HepG2 (cell line): Measurements from ENCODE around the gene LZTFL1. TPM values are rescaled to one million over a fixed set of nuclear protein-coding genes. Genes with fewer than 3 reads are reported as not detected.

ENCODE experiments used
- ATAC-seq: fragments of 200-7000 bp; cut with Tn5 transposase; 3 replicates; pipeline ENCODE4 v1.9.1; 2020; ENCODE audit warnings: mild to moderate bottlenecking, moderate library complexity
- BruUV-seq: library from RNA; stranded (reverse); fragments of 400-500 nt; replicated peaks from 2 replicates; lab custom pipeline; 2021; lab: Mats Ljungman, UMichigan
- CTCF ChIA-PET: fragments of 300-600 bp; formaldehyde crosslinking; extraction: SDS; loops from one replicate; lab custom pipeline; 2021; ENCODE audit warnings: low total read pairs, inconsistent platforms, low intra/inter-chr PET ratio; lab: Yijun Ruan, JAX
- POLR2A ChIA-PET: fragments of 350-600 bp; sonication (Branson Sonifier 250); formaldehyde crosslinking; loops from one replicate; lab custom pipeline; 2020; ENCODE audit warnings: antibody characterized with exemption, inconsistent platforms; lab: Yijun Ruan, JAX
- DNase-seq: peaks from one replicate; pipeline ENCODE4 v3.0.0-alpha.2; 2015; ENCODE audit warnings: low spot score
- FAIRE-seq: peaks from 3 replicates; lab custom pipeline; 2011; peaks lifted over from hg19 to GRCh38; lab: Jason Lieb, UNC
- H2AFZ ChIP-seq: one replicate; pipeline ENCODE4 v1.6.1; 2011; ENCODE audit warnings: low read length, inconsistent platforms
- H3K27ac ChIP-seq: fragments of 300-600 bp; 3 replicates; pipeline ENCODE4 v1.8.0; 2011; ENCODE audit warnings: mixed run types, mild to moderate bottlenecking, mixed read lengths, low read length, inconsistent platforms; ENCODE audit not compliant: insufficient read depth; ENCODE audit errors: extremely low read length
- H3K27me3 ChIP-seq, 2 experiments: fragments of 200-600 bp in 1 of 2; 2 replicates in 1 of 2; 3 replicates in 1 of 2; pipeline versions ENCODE4 v1.6.0 to v1.8.0; 2011; ENCODE audit warnings: low read length in 2 of 2, mild to moderate bottlenecking in 2 of 2, moderate library complexity in 2 of 2, inconsistent platforms in 1 of 2; ENCODE audit not compliant: insufficient read depth in 2 of 2, control insufficient read depth in 1 of 2
- H3K36me3 ChIP-seq, 2 experiments: fragments of 200-600 bp in 1 of 2; replicated peaks in 1 of 2; 2 replicates in 1 of 2; 3 replicates in 1 of 2; pipeline versions ENCODE4 v1.5.1 to v1.8.0; 2011; ENCODE audit warnings: low read length in 2 of 2, inconsistent platforms in 1 of 2; ENCODE audit not compliant: insufficient read depth in 2 of 2, control insufficient read depth in 1 of 2
- H3K4me1 ChIP-seq: 2 replicates; pipeline ENCODE4 v1.5.1; 2012; ENCODE audit warnings: low read length, inconsistent platforms; ENCODE audit not compliant: insufficient read depth
- H3K4me2 ChIP-seq: 2 replicates; pipeline ENCODE4 v1.6.0; 2011; ENCODE audit warnings: low read depth, low read length, inconsistent platforms
- H3K4me3 ChIP-seq, 3 experiments: fragments of 200-600 bp in 1 of 3; sonication (generic), shearing (Covaris generic) in 1 of 3; replicated peaks in 1 of 3; 2 replicates each; pipeline ENCODE4 v1.5.1; 2011 to 2016; ENCODE audit warnings: low read length in 3 of 3, inconsistent platforms in 2 of 3, low read depth in 2 of 3, mild to moderate bottlenecking in 2 of 3, control low read depth in 1 of 3, mixed read lengths in 1 of 3; ENCODE audit not compliant: insufficient read depth in 1 of 3
- H3K79me2 ChIP-seq: one replicate; pipeline ENCODE4 v1.6.1; 2011; ENCODE audit warnings: low read length, inconsistent platforms; ENCODE audit not compliant: insufficient read depth
- H3K9ac ChIP-seq: 2 replicates; pipeline ENCODE4 v1.6.0; 2011; ENCODE audit warnings: mild to moderate bottlenecking, low read depth, low read length, inconsistent platforms; ENCODE audit not compliant: insufficient read depth
- H3K9me3 ChIP-seq: 2 replicates; pipeline ENCODE4 v1.5.1; 2012; ENCODE audit warnings: mild to moderate bottlenecking, low read length
- H4K20me1 ChIP-seq: 2 replicates; pipeline ENCODE4 v1.6.0; 2011; ENCODE audit warnings: inconsistent platforms, mild to moderate bottlenecking, low read length, moderate library complexity; ENCODE audit not compliant: insufficient read depth
- AKAP8 ChIP-seq: sonication (generic); formaldehyde crosslinking; IDR thresholded peaks from 2 replicates; pipeline ENCODE4 v1.5.1; 2020; ENCODE audit warnings: mild to moderate bottlenecking, missing genetic modification reagents
- ESRRA ChIP-seq: sonication (generic); formaldehyde crosslinking; IDR thresholded peaks from 2 replicates; pipeline ENCODE4 v1.5.1; 2020; ENCODE audit warnings: mild to moderate bottlenecking, low read depth, missing genetic modification reagents
- GATA4 ChIP-seq: sonication (generic); IDR thresholded peaks from 2 replicates; pipeline ENCODE4 v1.6.1; 2016; ENCODE audit warnings: antibody characterized with exemption, low read depth, borderline replicate concordance
- IRF2 ChIP-seq: IDR thresholded peaks from 2 replicates; pipeline ENCODE4 v1.6.1; 2018; ENCODE audit warnings: missing genetic modification reagents, missing compliant biosample characterization
- KDM2A ChIP-seq: sonication (generic); formaldehyde crosslinking; IDR thresholded peaks from 2 replicates; pipeline ENCODE4 v1.4.0; 2020; ENCODE audit warnings: low read depth, missing genetic modification reagents, borderline replicate concordance
- MAF1 ChIP-seq: sonication (generic); formaldehyde crosslinking; IDR thresholded peaks from 2 replicates; pipeline ENCODE4 v1.5.0; 2020; ENCODE audit warnings: missing genetic modification reagents, borderline replicate concordance
- PRPF4 ChIP-seq: fragments of 200-400 bp; formaldehyde crosslinking; IDR thresholded peaks from 2 replicates; pipeline ENCODE4 v1.6.1; 2016; ENCODE audit warnings: low read length, low read depth; ENCODE audit not compliant: poor library complexity, severe bottlenecking
- SPEN ChIP-seq: sonication (generic); formaldehyde crosslinking; IDR thresholded peaks from 2 replicates; pipeline ENCODE4 v1.5.1; 2020; ENCODE audit warnings: low read depth, mild to moderate bottlenecking, missing genetic modification reagents
- SUZ12 ChIP-seq: fragments of 150-350 bp; IDR thresholded peaks from 2 replicates; pipeline ENCODE4 v1.6.1; 2014; ENCODE audit warnings: low read depth, low read length
- TOPORS ChIP-seq: sonication (generic); formaldehyde crosslinking; IDR thresholded peaks from 2 replicates; pipeline ENCODE4 v1.8.0; 2023; ENCODE audit warnings: mild to moderate bottlenecking, missing genetic modification reagents
- ZFP37 ChIP-seq: sonication (generic); formaldehyde crosslinking; IDR thresholded peaks from 2 replicates; pipeline ENCODE4 v1.4.0; 2020; ENCODE audit warnings: missing genetic modification reagents, borderline replicate concordance
- ZMYM2 ChIP-seq: sonication (generic); formaldehyde crosslinking; IDR thresholded peaks from 2 replicates; pipeline ENCODE4 v1.8.0; 2022; ENCODE audit warnings: mild to moderate bottlenecking, missing genetic modification reagents
- ZNF24 ChIP-seq: fragments of 450-650 bp; IDR thresholded peaks from 2 replicates; pipeline ENCODE4 v1.6.1; 2017; ENCODE audit warnings: antibody characterized with exemption, mild to moderate bottlenecking
- ZNF317 ChIP-seq: sonication (generic); formaldehyde crosslinking; IDR thresholded peaks from 2 replicates; pipeline ENCODE4 v1.5.0; 2020; ENCODE audit warnings: mild to moderate bottlenecking, missing genetic modification reagents
- ZZZ3 ChIP-seq: sonication (generic); formaldehyde crosslinking; IDR thresholded peaks from 2 replicates; pipeline ENCODE4 v1.4.0; 2020; ENCODE audit warnings: missing genetic modification reagents, mild to moderate bottlenecking, borderline replicate concordance
- WGBS: methylation state at CpG from one replicate; pipeline ENCODE4 v1.1.6; 2017; ENCODE audit warnings: low lambda C conversion rate; 5-methylcytosine and 5-hydroxymethylcytosine counted together
- in situ Hi-C: cut with HindIII; loops from 2 replicates; pipeline ENCODE4 v1.10.0; 2017; ENCODE audit warnings: low pct_unique_long_range_greater_than_20kb; ENCODE audit not compliant: extremely low pct_ligation_motif_present
- intact Hi-C: fragments of 100-400 bp; cut with micrococcal nuclease; formaldehyde crosslinking; loops from one replicate; pipeline ENCODE4 v1.10.0; 2022; ENCODE audit not compliant: unreplicated experiment
- polyA plus RNA-seq, 8 experiments: library from polyadenylated mRNA; depleted of rRNA in 3 of 8; stranded (reverse) in 7 of 8; unstranded in 1 of 8; fragments of >200 nt; fragmentation: Illumina TruSeq in 4 of 8; extraction: Trizol in 4 of 8; gene quantifications; 2 replicates each; pipeline versions ENCODE4 v1.2.1 to v1.2.3, GENCODE V29; 2011 to 2016; ENCODE audit warnings: low read depth in 4 of 8, missing spikeins in 1 of 8, mixed read lengths in 1 of 8; ENCODE audit not compliant: insufficient read depth in 1 of 8
- total RNA-seq, 5 experiments: library from RNA; depleted of rRNA; stranded (reverse); fragments of >200 nt; fragmentation: Illumina TruSeq; extraction: Trizol; gene quantifications; 2 replicates each; pipeline ENCODE4 v1.2.3, GENCODE V29; 2016; ENCODE audit warnings: low read depth in 1 of 5
- TF ChIP-seq, protein P1 (sequence below): sonication (generic); formaldehyde crosslinking; conservative IDR thresholded peaks from 2 replicates; pipeline ENCODE4 v1.4.0; 2020; ENCODE audit warnings: missing genetic modification reagents
- TF ChIP-seq, protein P2 (sequence below): sonication (generic); formaldehyde crosslinking; IDR thresholded peaks from 2 replicates; pipeline ENCODE4 v1.5.0; 2020; ENCODE audit warnings: mild to moderate bottlenecking, missing genetic modification reagents

The LZTFL1 gene
- total and polyA plus RNA-seq, 2 of the 13 experiments (the other 11 are each of a cell fraction or from before 2014, with no cell fraction given): 16.6 to 17.2 TPM

DNA sequence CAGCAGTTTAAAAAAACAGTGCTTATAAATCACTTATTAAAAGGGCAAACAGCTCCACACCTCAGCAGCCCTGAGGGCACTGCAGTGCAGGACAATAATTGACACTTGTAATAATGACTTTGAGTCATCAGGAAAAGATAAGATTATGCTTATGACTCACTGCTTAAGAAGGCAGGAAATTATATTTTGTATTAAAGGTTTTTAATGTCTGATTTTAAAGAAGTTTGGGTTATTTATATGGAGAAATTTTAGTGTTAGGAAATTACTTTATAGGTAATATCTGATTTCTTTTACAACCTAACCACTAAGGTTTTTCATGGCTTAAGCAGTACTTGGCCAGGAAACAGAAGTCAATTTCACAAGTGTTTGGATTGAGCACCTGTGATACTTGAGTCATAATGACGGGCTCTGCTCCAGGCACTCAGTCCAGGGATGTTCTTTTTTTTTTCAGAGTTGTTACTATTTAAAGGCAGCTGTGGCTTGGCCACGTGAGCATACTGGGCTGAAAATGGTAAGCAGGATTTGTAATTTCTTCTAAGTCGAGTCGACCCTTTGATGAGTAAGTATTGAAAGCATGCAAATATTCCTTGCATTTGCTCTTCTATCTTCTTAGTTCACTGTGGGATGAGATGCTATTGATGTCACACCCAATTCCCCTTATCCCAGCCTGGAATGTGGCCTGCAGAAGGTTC lies 23.9 kb downstream of the LZTFL1 start:
- Histone ChIP-seq H3K4me3 (no peak overlapping the region), H3K4me1 (no peaks in the 10 kb centered on the region), H3K36me3 (no peaks in the 10 kb centered on the region; a peak in 3 of 5 replicates), H3K27me3 (no peaks in the 10 kb centered on the region), H3K4me2 (no peak overlapping the region), H2AFZ (no peak overlapping the region), H3K27ac (no peak overlapping the region), H3K9ac (no peak overlapping the region), H4K20me1 (no peaks in the 10 kb centered on the region), H3K79me2 (no peaks in the 10 kb centered on the region), H3K9me3 (peaks cover 7% of the 10 kb centered on the region; the same call in 1 of the 2 replicates)
- DNase-seq (no peak), ATAC-seq (no peak), FAIRE-seq (no peak)
- POLR2A ChIA-PET: no interaction called here
- intact Hi-C loops: no loop called here
- BruUV-seq: no TSS peak
- in situ Hi-C loops: no loop called here
- CTCF ChIA-PET: no interaction called here
- WGBS: 44% methylated on average over 4 of the region's 4 CpGs
- TF ChIP-seq KDM2A (CRISPR knock-in tag): no peak

DNA sequence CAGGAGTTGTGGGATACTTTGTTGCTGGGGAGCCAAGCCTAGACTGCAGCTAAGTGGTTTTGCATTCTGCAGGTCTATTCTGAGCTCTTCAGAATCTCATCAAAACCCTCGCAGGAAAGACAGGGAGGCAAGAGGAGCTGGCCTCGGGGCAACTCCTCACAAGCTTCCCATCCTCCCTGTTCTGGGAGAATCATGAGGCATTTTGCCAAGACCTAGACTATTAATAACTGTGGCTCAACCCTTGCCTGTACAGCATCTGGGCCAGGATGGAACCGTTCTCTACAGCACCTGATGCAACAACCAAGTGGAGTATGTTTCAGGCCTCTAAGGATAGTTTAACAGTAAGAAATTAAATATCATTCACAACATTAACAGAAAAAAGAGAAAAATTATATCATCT lies 25.4 kb downstream of the LZTFL1 start:
- no peak overlapping the region for H3K27ac ChIP-seq
- TF ChIP-seq AKAP8 (no peak), MAF1 (CRISPR knock-in tag) (no peak), GATA4 (no peak), ESRRA (CRISPR knock-in tag) (no peak), ZMYM2 (CRISPR knock-in tag) (no peak), PRPF4 (no peak), TOPORS (CRISPR knock-in tag) (no peak), SPEN (no peak), ZNF317 (CRISPR knock-in tag) (no peak), ZZZ3 (CRISPR knock-in tag) (no peak), SUZ12 (no peak), IRF2 (CRISPR knock-in tag) (no peak), ZNF24 (no peak), ZFP37 (CRISPR knock-in tag) (no peak)
- TF ChIP-seq, protein P1, sequence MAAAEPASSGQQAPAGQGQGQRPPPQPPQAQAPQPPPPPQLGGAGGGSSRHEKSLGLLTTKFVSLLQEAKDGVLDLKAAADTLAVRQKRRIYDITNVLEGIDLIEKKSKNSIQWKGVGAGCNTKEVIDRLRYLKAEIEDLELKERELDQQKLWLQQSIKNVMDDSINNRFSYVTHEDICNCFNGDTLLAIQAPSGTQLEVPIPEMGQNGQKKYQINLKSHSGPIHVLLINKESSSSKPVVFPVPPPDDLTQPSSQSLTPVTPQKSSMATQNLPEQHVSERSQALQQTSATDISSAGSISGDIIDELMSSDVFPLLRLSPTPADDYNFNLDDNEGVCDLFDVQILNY: no peak
- TF ChIP-seq, protein P2, sequence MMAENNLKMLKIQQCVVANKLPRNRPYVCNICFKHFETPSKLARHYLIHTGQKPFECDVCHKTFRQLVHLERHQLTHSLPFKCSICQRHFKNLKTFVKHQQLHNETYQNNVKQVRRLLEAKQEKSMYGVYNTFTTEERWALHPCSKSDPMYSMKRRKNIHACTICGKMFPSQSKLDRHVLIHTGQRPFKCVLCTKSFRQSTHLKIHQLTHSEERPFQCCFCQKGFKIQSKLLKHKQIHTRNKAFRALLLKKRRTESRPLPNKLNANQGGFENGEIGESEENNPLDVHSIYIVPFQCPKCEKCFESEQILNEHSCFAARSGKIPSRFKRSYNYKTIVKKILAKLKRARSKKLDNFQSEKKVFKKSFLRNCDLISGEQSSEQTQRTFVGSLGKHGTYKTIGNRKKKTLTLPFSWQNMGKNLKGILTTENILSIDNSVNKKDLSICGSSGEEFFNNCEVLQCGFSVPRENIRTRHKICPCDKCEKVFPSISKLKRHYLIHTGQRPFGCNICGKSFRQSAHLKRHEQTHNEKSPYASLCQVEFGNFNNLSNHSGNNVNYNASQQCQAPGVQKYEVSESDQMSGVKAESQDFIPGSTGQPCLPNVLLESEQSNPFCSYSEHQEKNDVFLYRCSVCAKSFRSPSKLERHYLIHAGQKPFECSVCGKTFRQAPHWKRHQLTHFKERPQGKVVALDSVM (CRISPR knock-in tag): no peak

More for the DNA sequence above, 25.4 kb downstream of the LZTFL1 start:
- in situ Hi-C loops (no loop called here), intact Hi-C loops (no loop called here)
- Histone ChIP-seq H4K20me1 (no peaks in the 10 kb centered on the region), H3K79me2 (no peaks in the 10 kb centered on the region), H2AFZ (no peak overlapping the region), H3K36me3 (no peaks in the 10 kb centered on the region; a peak in 2 of 5 replicates), H3K9ac (no peak overlapping the region), H3K4me3 (no peak overlapping the region), H3K9me3 (peaks cover 7% of the 10 kb centered on the region; the same call in 1 of the 2 replicates), H3K27me3 (no peaks in the 10 kb centered on the region), H3K4me1 (no peaks in the 10 kb centered on the region), H3K4me2 (no peak overlapping the region)
- 52% methylated on average over 3 of the region's 3 CpGs for WGBS
- DNase-seq (no peak), FAIRE-seq (no peak), ATAC-seq (no peak)
- ChIA-PET POLR2A (no interaction called here), CTCF (no interaction called here)
- BruUV-seq: no TSS peak
